Natural killer cell (primary cell): Measurements from ENCODE around the gene LCT. TPM values are rescaled to one million over a fixed set of nuclear protein-coding genes. Genes with fewer than 3 reads are reported as not detected.
"Not testable (repeated sequence)": the region's sequence is repeated elsewhere in the genome, so short reads cannot be mapped to it uniquely, and the experiment has no call there.

Source experiments
- ATAC-seq, 3 donors: fragments of 150-1000 bp in 2 of 3; fragments of 200-7000 bp in 1 of 3; cut with Tn5 transposase; 1 replicate in 1 of 3; 2 replicates in 2 of 3; pipeline ENCODE4 v1.10.0; 2021; ENCODE audit warnings: mild to moderate bottlenecking in 2 of 3, moderate library complexity in 2 of 3
- DNase-seq, 2 donors: peaks; one replicate each; pipeline versions ENCODE4 v3.0.0 to v3.0.0-alpha.2; 2013 to 2021; ENCODE audit warnings: mixed read lengths in 1 of 2
- H3K27ac ChIP-seq: one replicate; pipeline ENCODE4 v1.5.1; 2013; ENCODE audit warnings: mild to moderate bottlenecking, low read length
- H3K27me3 ChIP-seq: one replicate; pipeline ENCODE4 v1.6.1; 2013; ENCODE audit warnings: low read length; ENCODE audit not compliant: control insufficient read depth, insufficient read depth
- H3K36me3 ChIP-seq: one replicate; pipeline ENCODE4 v1.6.1; 2013; ENCODE audit warnings: low read length; ENCODE audit not compliant: control insufficient read depth, insufficient read depth
- H3K4me1 ChIP-seq: one replicate; pipeline ENCODE4 v1.6.1; 2013; ENCODE audit warnings: low read length; ENCODE audit not compliant: control insufficient read depth, insufficient read depth
- H3K4me3 ChIP-seq: one replicate; pipeline ENCODE4 v1.5.1; 2013; ENCODE audit warnings: low read length
- H3K9me3 ChIP-seq: one replicate; pipeline ENCODE4 v1.6.1; 2013; ENCODE audit warnings: low read length; ENCODE audit not compliant: control insufficient read depth, insufficient read depth
- H3K27ac Mint-ChIP-seq, 2 donors: one replicate each; pipeline ENCODE4 v1.8.0; 2022; ENCODE audit warnings: mild to moderate bottlenecking in 2 of 2, mixed read lengths in 2 of 2, moderate library complexity in 1 of 2
- H3K27me3 Mint-ChIP-seq, 2 donors: one replicate each; pipeline ENCODE4 v1.8.0; 2022; ENCODE audit warnings: low read depth in 2 of 2, mixed read lengths in 2 of 2
- H3K36me3 Mint-ChIP-seq: one replicate; pipeline ENCODE4 v1.8.0; 2022; ENCODE audit warnings: mixed read lengths
- H3K4me1 Mint-ChIP-seq, 2 donors: one replicate each; pipeline ENCODE4 v1.8.0; 2022; ENCODE audit warnings: mixed read lengths in 2 of 2
- H3K4me3 Mint-ChIP-seq: one replicate; pipeline ENCODE4 v1.8.0; 2022; ENCODE audit warnings: mild to moderate bottlenecking, moderate library complexity, mixed read lengths
- H3K9me3 Mint-ChIP-seq, 2 donors: one replicate each; pipeline ENCODE4 v1.8.0; 2022; ENCODE audit warnings: mixed read lengths in 2 of 2
- WGBS: methylation state at CpG from one replicate; pipeline ENCODE4 v1.1.7; 2013; ENCODE audit warnings: missing lambda C conversion rate; ENCODE audit not compliant: insufficient coverage; 5-methylcytosine and 5-hydroxymethylcytosine counted together
- intact Hi-C: fragments of 100-400 bp; cut with micrococcal nuclease; formaldehyde crosslinking; loops from one replicate; pipeline ENCODE4 v1.14.2; 2022
- total RNA-seq, 4 donors: library from RNA; stranded (reverse); fragments of 120-200 nt in 1 of 4; gene quantifications; one replicate each; pipeline versions ENCODE4 v1.2.3 to v1.2.4, GENCODE V29; 2013 to 2022
- TF ChIP-seq, protein P1 (sequence below): fragments of 200-600 bp; IDR thresholded peaks from one replicate; pipeline ENCODE4 v1.8.0; 2022; ENCODE audit warnings: antibody characterized with exemption

The LCT gene
- total RNA-seq, 3 donors from 2014 or later (not counting 1 experiment from before 2014, with no cell fraction given), result 0.05 TPM; not detected in 2

DNA sequence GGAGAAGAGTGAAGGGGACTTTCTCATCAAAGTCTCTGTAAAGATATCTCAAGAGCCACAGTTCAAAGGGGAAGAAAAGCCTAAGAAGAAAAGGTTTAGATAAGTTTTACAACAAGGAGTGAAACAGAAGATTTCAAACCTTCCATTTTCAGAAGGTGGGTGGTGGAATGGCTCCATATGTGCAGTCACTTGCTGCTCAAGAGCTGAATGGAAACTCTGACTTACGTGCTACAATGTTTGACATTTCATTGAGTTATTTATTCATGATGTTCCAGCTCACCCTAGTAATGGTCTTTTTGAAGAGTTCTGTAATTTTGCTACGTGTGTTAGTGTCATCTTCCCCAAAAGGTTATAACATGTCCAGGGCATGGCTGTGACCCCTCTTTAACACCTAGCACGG, 21.7 kb downstream of the LCT start:
- Histone ChIP-seq H3K4me3 (no peak overlapping the region), H3K27ac (no peak overlapping the region), H3K27me3 (no peaks in the 10 kb centered on the region), H3K36me3 (no peaks in the 10 kb centered on the region), H3K4me1 (peaks cover 7% of the 10 kb centered on the region), H3K9me3 (no peaks in the 10 kb centered on the region)
- no peak overlapping the region for H3K4me3 Mint-ChIP-seq
- no peak overlapping the region for H3K27ac Mint-ChIP-seq
- DNase-seq (no peak), ATAC-seq (no peak)
- no peaks in the 10 kb centered on the region for H3K9me3 Mint-ChIP-seq
- peaks cover 3% of the 10 kb centered on the region in 2 donors for H3K4me1 Mint-ChIP-seq
- intact Hi-C loops, result no loop called here
- H3K27me3 Mint-ChIP-seq, result peaks cover 0 to 3% of the 10 kb centered on the region in 2 donors
- H3K36me3 Mint-ChIP-seq, result no peaks in the 10 kb centered on the region
- TF ChIP-seq, protein P1, sequence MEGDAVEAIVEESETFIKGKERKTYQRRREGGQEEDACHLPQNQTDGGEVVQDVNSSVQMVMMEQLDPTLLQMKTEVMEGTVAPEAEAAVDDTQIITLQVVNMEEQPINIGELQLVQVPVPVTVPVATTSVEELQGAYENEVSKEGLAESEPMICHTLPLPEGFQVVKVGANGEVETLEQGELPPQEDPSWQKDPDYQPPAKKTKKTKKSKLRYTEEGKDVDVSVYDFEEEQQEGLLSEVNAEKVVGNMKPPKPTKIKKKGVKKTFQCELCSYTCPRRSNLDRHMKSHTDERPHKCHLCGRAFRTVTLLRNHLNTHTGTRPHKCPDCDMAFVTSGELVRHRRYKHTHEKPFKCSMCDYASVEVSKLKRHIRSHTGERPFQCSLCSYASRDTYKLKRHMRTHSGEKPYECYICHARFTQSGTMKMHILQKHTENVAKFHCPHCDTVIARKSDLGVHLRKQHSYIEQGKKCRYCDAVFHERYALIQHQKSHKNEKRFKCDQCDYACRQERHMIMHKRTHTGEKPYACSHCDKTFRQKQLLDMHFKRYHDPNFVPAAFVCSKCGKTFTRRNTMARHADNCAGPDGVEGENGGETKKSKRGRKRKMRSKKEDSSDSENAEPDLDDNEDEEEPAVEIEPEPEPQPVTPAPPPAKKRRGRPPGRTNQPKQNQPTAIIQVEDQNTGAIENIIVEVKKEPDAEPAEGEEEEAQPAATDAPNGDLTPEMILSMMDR, result no peak
- 74% methylated on average over 2 of the region's 3 CpGs for WGBS

DNA sequence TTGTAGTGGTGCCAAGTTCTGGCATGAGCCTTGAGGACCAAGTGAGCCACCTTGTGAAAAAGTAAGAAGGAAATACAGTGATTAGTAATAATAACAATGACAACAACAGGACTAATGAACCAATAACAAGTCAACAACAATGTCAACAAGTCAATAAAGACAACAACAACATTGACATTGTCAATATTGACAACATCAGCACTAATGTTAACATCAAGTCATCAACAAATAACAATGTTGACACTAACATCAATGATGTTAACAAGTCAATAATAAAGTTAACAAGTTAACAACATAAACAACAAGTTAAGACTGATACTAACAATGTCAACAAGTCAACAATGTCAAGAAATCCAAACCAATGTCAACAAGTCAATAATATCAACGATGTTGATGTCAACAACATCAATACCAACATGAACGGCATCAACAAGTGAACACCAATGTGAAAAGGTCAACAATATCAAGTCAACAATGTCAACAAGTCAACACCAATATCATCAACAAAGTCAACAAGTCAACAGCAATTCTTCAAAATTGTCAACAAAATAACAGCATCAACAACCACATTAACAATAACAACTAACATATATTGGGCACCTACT, 24.0 kb downstream of the LCT start:
- Mint-ChIP-seq H3K9me3 (no peaks in the 10 kb centered on the region), H3K4me1 (no peaks in the 10 kb centered on the region), H3K4me3 (no peak overlapping the region), H3K27me3 (peaks cover 0 to 3% of the 10 kb centered on the region in 2 donors), H3K27ac (no peak overlapping the region), H3K36me3 (no peaks in the 10 kb centered on the region)
- H3K4me1 ChIP-seq, result no peaks in the 10 kb centered on the region
- intact Hi-C loops, result no loop called here
- ATAC-seq, result no peak
- no peak overlapping the region for H3K27ac ChIP-seq
- H3K36me3 ChIP-seq, result no peaks in the 10 kb centered on the region
- DNase-seq, result no peak
- 91% methylated on average over 2 of the region's 2 CpGs for WGBS
- no peak overlapping the region for H3K4me3 ChIP-seq
- no peaks in the 10 kb centered on the region for H3K27me3 ChIP-seq
- no peaks in the 10 kb centered on the region for H3K9me3 ChIP-seq
- TF ChIP-seq, protein P1, result no peak

DNA sequence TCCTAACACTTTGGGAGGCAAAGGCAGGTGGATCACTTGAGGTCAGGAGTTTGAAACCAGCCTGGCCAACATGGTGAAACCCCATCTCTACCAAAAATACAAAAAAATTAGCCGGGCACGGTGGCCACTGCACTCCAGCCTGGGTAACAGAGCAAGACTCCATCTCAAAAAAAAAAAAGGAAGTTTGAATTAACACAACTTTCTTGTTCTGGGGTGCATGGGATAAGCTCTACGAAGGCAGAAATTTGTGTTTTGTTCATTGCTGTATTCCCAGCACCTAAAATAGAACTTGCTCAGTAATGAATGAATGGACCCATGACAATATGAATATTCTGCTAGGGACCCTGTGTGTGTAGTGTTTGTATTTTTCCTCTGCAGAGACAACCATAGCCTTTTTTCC, 29.1 kb downstream of the LCT start:
- H3K27me3 ChIP-seq, ATAC-seq, DNase-seq, H3K27ac Mint-ChIP-seq, H3K9me3 ChIP-seq, H3K36me3 Mint-ChIP-seq, H3K9me3 Mint-ChIP-seq, intact Hi-C loops, H3K4me3 ChIP-seq, H3K27me3 Mint-ChIP-seq, H3K4me1 ChIP-seq, H3K4me1 Mint-ChIP-seq, H3K36me3 ChIP-seq, H3K27ac ChIP-seq, H3K4me3 Mint-ChIP-seq: not testable (repeated sequence)
- 91% methylated on average over 3 of the region's 3 CpGs for WGBS

DNA sequence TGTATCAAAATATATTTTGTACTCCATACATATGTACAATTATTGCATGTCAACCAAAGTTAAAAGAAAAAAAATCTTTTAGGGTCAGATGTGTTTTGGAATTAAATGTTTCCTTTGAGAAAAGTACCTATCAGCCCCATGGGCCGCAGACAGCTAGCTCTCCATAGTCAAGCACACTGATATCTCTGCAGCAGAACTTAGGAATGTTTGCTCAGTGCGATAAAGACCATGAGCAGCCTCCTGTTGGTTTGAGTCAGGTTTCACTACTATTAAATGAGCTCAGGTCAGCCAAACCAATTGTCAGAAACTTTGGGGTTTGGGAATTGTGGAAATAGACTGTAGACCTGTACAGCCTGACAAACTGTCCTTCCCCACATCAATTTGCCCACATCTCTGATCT, 33.7 kb downstream of the LCT start:
- DNase-seq, result no peak
- no peaks in the 10 kb centered on the region for H3K4me1 ChIP-seq
- intact Hi-C loops, result no loop called here
- no peak overlapping the region for H3K4me3 Mint-ChIP-seq
- 97% methylated on average over 2 of the region's 2 CpGs for WGBS
- peaks cover 14% of the 10 kb centered on the region for H3K9me3 ChIP-seq
- no peak overlapping the region for H3K27ac ChIP-seq
- no peaks in the 10 kb centered on the region for H3K27me3 Mint-ChIP-seq
- H3K4me3 ChIP-seq, result no peak overlapping the region
- no peaks in the 10 kb centered on the region for H3K27me3 ChIP-seq
- peaks cover 0 to 2% of the 10 kb centered on the region in 2 donors for H3K9me3 Mint-ChIP-seq
- H3K36me3 Mint-ChIP-seq, result no peaks in the 10 kb centered on the region
- H3K4me1 Mint-ChIP-seq, result no peaks in the 10 kb centered on the region
- H3K36me3 ChIP-seq, result no peaks in the 10 kb centered on the region
- TF ChIP-seq, protein P1, result no peak
- no peak overlapping the region for H3K27ac Mint-ChIP-seq
- ATAC-seq, result no peak
